HEK293 (cell line): Measurements from ENCODE around the gene EIF1.

ENCODE experiments used
- BCL11B ChIP-seq: fragments of 450-650 bp; formaldehyde crosslinking; IDR thresholded peaks from 2 replicates; pipeline ENCODE4 v1.5.1; 2016; ENCODE audit warnings: low read depth, missing biosample characterization, missing genetic modification characterization
- KLF17 ChIP-seq: fragments of 450-650 bp; formaldehyde crosslinking; IDR thresholded peaks from 2 replicates; pipeline ENCODE4 v1.5.1; 2016; ENCODE audit warnings: missing biosample characterization, missing genetic modification characterization
- MZF1 ChIP-seq: fragments of 450-650 bp; formaldehyde crosslinking; IDR thresholded peaks from 2 replicates; pipeline ENCODE4 v1.5.1; 2017; ENCODE audit warnings: missing biosample characterization, missing genetic modification characterization, borderline replicate concordance
- PRDM2 ChIP-seq: fragments of 450-650 bp; formaldehyde crosslinking; IDR thresholded peaks from 2 replicates; pipeline ENCODE4 v1.5.1; 2016; ENCODE audit warnings: missing biosample characterization, missing genetic modification characterization, borderline replicate concordance
- SP2 ChIP-seq: fragments of 450-650 bp; formaldehyde crosslinking; IDR thresholded peaks from 2 replicates; pipeline ENCODE4 v1.5.1; 2016; ENCODE audit warnings: missing biosample characterization, missing genetic modification characterization
- ZBTB17 ChIP-seq: fragments of 450-650 bp; formaldehyde crosslinking; IDR thresholded peaks from 2 replicates; pipeline ENCODE4 v1.5.1; 2016; ENCODE audit warnings: missing biosample characterization, missing genetic modification characterization
- ZBTB20 ChIP-seq: fragments of 450-650 bp; formaldehyde crosslinking; IDR thresholded peaks from 2 replicates; pipeline ENCODE4 v1.5.1; 2016; ENCODE audit warnings: missing biosample characterization, missing genetic modification characterization
- ZBTB21 ChIP-seq: fragments of 450-650 bp; formaldehyde crosslinking; IDR thresholded peaks from 2 replicates; pipeline ENCODE4 v1.5.1; 2017; ENCODE audit warnings: missing biosample characterization, missing genetic modification characterization
- ZFP37 ChIP-seq: fragments of 450-650 bp; formaldehyde crosslinking; IDR thresholded peaks from 2 replicates; pipeline ENCODE4 v1.5.1; 2016; ENCODE audit warnings: missing biosample characterization, missing genetic modification characterization
- ZIC2 ChIP-seq: fragments of 450-650 bp; formaldehyde crosslinking; IDR thresholded peaks from 2 replicates; pipeline ENCODE4 v1.5.1; 2016; ENCODE audit warnings: missing biosample characterization, missing genetic modification characterization
- ZNF112 ChIP-seq: fragments of 450-650 bp; formaldehyde crosslinking; IDR thresholded peaks from 2 replicates; pipeline ENCODE4 v1.5.0; 2017; ENCODE audit warnings: missing biosample characterization, missing genetic modification characterization
- ZNF121 ChIP-seq: fragments of 450-650 bp; formaldehyde crosslinking; IDR thresholded peaks from 2 replicates; pipeline ENCODE4 v1.5.1; 2016; ENCODE audit warnings: missing biosample characterization, missing genetic modification characterization
- ZNF132 ChIP-seq: fragments of 450-650 bp; formaldehyde crosslinking; IDR thresholded peaks from 2 replicates; pipeline ENCODE4 v1.5.1; 2017; ENCODE audit warnings: missing biosample characterization, missing genetic modification characterization, borderline replicate concordance
- ZNF146 ChIP-seq: fragments of 450-650 bp; formaldehyde crosslinking; IDR thresholded peaks from 2 replicates; pipeline ENCODE4 v1.5.1; 2016; ENCODE audit warnings: missing biosample characterization, missing genetic modification characterization
- ZNF155 ChIP-seq: fragments of 450-650 bp; formaldehyde crosslinking; IDR thresholded peaks from 2 replicates; pipeline ENCODE4 v1.5.1; 2016; ENCODE audit warnings: missing biosample characterization, missing genetic modification characterization
- ZNF248 ChIP-seq: fragments of 450-650 bp; formaldehyde crosslinking; IDR thresholded peaks from 2 replicates; pipeline ENCODE4 v1.5.1; 2017; ENCODE audit warnings: missing biosample characterization, missing genetic modification characterization
- ZNF266 ChIP-seq: fragments of 450-650 bp; formaldehyde crosslinking; IDR thresholded peaks from 2 replicates; pipeline ENCODE4 v1.5.1; 2016; ENCODE audit warnings: missing biosample characterization, missing genetic modification characterization, low read depth
- ZNF350 ChIP-seq: fragments of 450-650 bp; formaldehyde crosslinking; IDR thresholded peaks from 2 replicates; pipeline ENCODE4 v1.5.0; 2017; ENCODE audit warnings: missing biosample characterization, mild to moderate bottlenecking, missing genetic modification characterization
- ZNF394 ChIP-seq: fragments of 450-650 bp; formaldehyde crosslinking; IDR thresholded peaks from 2 replicates; pipeline ENCODE4 v1.5.1; 2016; ENCODE audit warnings: missing biosample characterization, missing genetic modification characterization, mild to moderate bottlenecking, moderate library complexity, borderline replicate concordance
- ZNF398 ChIP-seq: fragments of 450-650 bp; formaldehyde crosslinking; IDR thresholded peaks from 2 replicates; pipeline ENCODE4 v1.5.1; 2017; ENCODE audit warnings: missing biosample characterization, missing genetic modification characterization
- ZNF404 ChIP-seq: fragments of 450-650 bp; formaldehyde crosslinking; IDR thresholded peaks from 2 replicates; pipeline ENCODE4 v1.5.1; 2017; ENCODE audit warnings: missing biosample characterization, missing genetic modification characterization
- ZNF561 ChIP-seq: fragments of 450-650 bp; IDR thresholded peaks from 2 replicates; pipeline ENCODE4 v1.5.1; 2018; ENCODE audit warnings: missing biosample characterization, missing genetic modification characterization, borderline replicate concordance
- ZNF585B ChIP-seq: fragments of 450-650 bp; formaldehyde crosslinking; IDR thresholded peaks from 2 replicates; pipeline ENCODE4 v1.5.1; 2016; ENCODE audit warnings: missing biosample characterization, missing genetic modification characterization
- ZNF596 ChIP-seq: fragments of 450-650 bp; IDR thresholded peaks from 2 replicates; pipeline ENCODE4 v1.5.0; 2018; ENCODE audit warnings: missing biosample characterization, mild to moderate bottlenecking, missing genetic modification characterization, moderate library complexity
- ZNF610 ChIP-seq: fragments of 450-650 bp; formaldehyde crosslinking; IDR thresholded peaks from 2 replicates; pipeline ENCODE4 v1.5.1; 2016; ENCODE audit warnings: missing biosample characterization, missing genetic modification characterization, borderline replicate concordance
- ZNF621 ChIP-seq: fragments of 450-650 bp; formaldehyde crosslinking; IDR thresholded peaks from 2 replicates; pipeline ENCODE4 v1.5.1; 2017; ENCODE audit warnings: missing biosample characterization, missing genetic modification characterization
- ZNF701 ChIP-seq: fragments of 450-650 bp; formaldehyde crosslinking; IDR thresholded peaks from 2 replicates; pipeline ENCODE4 v1.5.1; 2016; ENCODE audit warnings: missing biosample characterization, missing genetic modification characterization
- ZNF791 ChIP-seq: fragments of 450-650 bp; formaldehyde crosslinking; IDR thresholded peaks from 2 replicates; pipeline ENCODE4 v1.5.1; 2016; ENCODE audit warnings: missing biosample characterization, missing genetic modification characterization
- ZNF843 ChIP-seq: fragments of 450-650 bp; formaldehyde crosslinking; IDR thresholded peaks from 2 replicates; pipeline ENCODE4 v1.5.1; 2016; ENCODE audit warnings: missing biosample characterization, missing genetic modification characterization
- ZSCAN18 ChIP-seq: fragments of 450-650 bp; formaldehyde crosslinking; IDR thresholded peaks from 2 replicates; pipeline ENCODE4 v1.5.1; 2016; ENCODE audit warnings: missing biosample characterization, missing genetic modification characterization
- ZXDB ChIP-seq: fragments of 450-650 bp; formaldehyde crosslinking; IDR thresholded peaks from 2 replicates; pipeline ENCODE4 v1.5.1; 2016; ENCODE audit warnings: missing biosample characterization, missing genetic modification characterization

Gene EIF1

GRCh38 chr17:41655611-41656111, 33.0 kb upstream of the EIF1 start (continued):
- TF ChIP-seq ZNF398 (tag by site-specific recombination) (peak; percentile 24; the same call in 1 of the 2 replicates), ZNF146 (tag by site-specific recombination) (no peak), ZSCAN18 (no peak), ZNF394 (tag by site-specific recombination) (no peak), ZNF248 (tag by site-specific recombination) (no peak), ZNF610 (no peak), ZNF266 (tag by site-specific recombination) (no peak), ZNF132 (tag by site-specific recombination) (no peak), ZNF561 (no peak), PRDM2 (no peak), SP2 (tag by site-specific recombination) (no peak; the same call in 1 of the 2 replicates), ZXDB (tag by site-specific recombination) (no peak), ZNF596 (tag by site-specific recombination) (no peak), BCL11B (tag by site-specific recombination) (no peak), ZNF112 (tag by site-specific recombination) (no peak), MZF1 (tag by site-specific recombination) (no peak), ZNF155 (tag by site-specific recombination) (no peak), KLF17 (tag by site-specific recombination) (peak; percentile 80), ZFP37 (tag by site-specific recombination) (no peak), ZBTB21 (tag by site-specific recombination) (no peak), ZIC2 (tag by site-specific recombination) (no peak), ZBTB17 (peak; percentile 28; the same call in 1 of the 2 replicates), ZNF843 (no peak), ZNF621 (no peak), ZNF404 (tag by site-specific recombination) (no peak), ZNF791 (tag by site-specific recombination) (no peak), ZNF121 (tag by site-specific recombination) (no peak), ZBTB20 (tag by site-specific recombination) (0 out of 2 replicates have a peak, but pooled peaks have one; percentile 24), ZNF350 (tag by site-specific recombination) (no peak), ZNF701 (tag by site-specific recombination) (no peak), ZNF585B (tag by site-specific recombination) (no peak)
